ENCODE measurements around the gene TMEM229B.

Gene TMEM229B

GRCh38 chr14:67449096-67449495 lies 39.4 kb downstream of the TMEM229B start:
- no peak for FAIRE-seq

- FAIRE-seq, result no peak
Observed at GRCh38 chr14:67447033-67447381, 41.5 kb downstream of the TMEM229B start.

- FAIRE-seq, result no peak
Observed at GRCh38 chr14:67446371-67447032, 42.0 kb downstream of the TMEM229B start.

- no peak for FAIRE-seq
Observed at GRCh38 chr14:67444395-67444794, 44.1 kb downstream of the TMEM229B start.

GRCh38 chr14:67442139-67442906 lies 46.2 kb downstream of the TMEM229B start:
- FAIRE-seq, result no peak

GRCh38 chr14:67441672-67442071 lies 46.8 kb downstream of the TMEM229B start:
- FAIRE-seq, result no peak

- no peak for FAIRE-seq
Observed at GRCh38 chr14:67441256-67441655, 47.3 kb downstream of the TMEM229B start.

- FAIRE-seq, result no peak
Observed at GRCh38 chr14:67440513-67440912, 48.0 kb downstream of the TMEM229B start.

GRCh38 chr14:67438969-67439368 lies 49.6 kb downstream of the TMEM229B start:
- FAIRE-seq, result no peak

GRCh38 chr14:67436006-67436866 lies 52.3 kb downstream of the TMEM229B start:
- FAIRE-seq, result no peak

- FAIRE-seq, result no peak
Observed at GRCh38 chr14:67435603-67436002, 52.9 kb downstream of the TMEM229B start.

GRCh38 chr14:67432050-67432564 lies 56.4 kb downstream of the TMEM229B start:
- no peak for FAIRE-seq

GRCh38 chr14:67429510-67430205 lies 58.9 kb downstream of the TMEM229B start:
- FAIRE-seq, result no peak

GRCh38 chr14:67428501-67429031 lies 60.0 kb downstream of the TMEM229B start:
- no peak for FAIRE-seq

GRCh38 chr14:67426983-67427606 lies 61.4 kb downstream of the TMEM229B start:
- FAIRE-seq, result no peak

- FAIRE-seq, result no peak
Observed at GRCh38 chr14:67426161-67426560, 62.4 kb downstream of the TMEM229B start.

GRCh38 chr14:67425608-67426007 lies 62.9 kb downstream of the TMEM229B start:
- FAIRE-seq, result no peak

- FAIRE-seq, result no peak
Observed at GRCh38 chr14:67424539-67424938, 64.0 kb downstream of the TMEM229B start.

GRCh38 chr14:67423424-67423823 lies 65.1 kb downstream of the TMEM229B start:
- no peak for FAIRE-seq

- FAIRE-seq, result no peak
Observed at GRCh38 chr14:67421356-67422224, 66.9 kb downstream of the TMEM229B start.
